ENCODE measurements around the gene KLHL29. TPM values are rescaled to one million over a fixed set of nuclear protein-coding genes. Genes with fewer than 3 reads are reported as not detected.

KLHL29 gene
- polyA plus RNA-seq, 3 donors, result 0.03 TPM; not detected in 2

DNA sequence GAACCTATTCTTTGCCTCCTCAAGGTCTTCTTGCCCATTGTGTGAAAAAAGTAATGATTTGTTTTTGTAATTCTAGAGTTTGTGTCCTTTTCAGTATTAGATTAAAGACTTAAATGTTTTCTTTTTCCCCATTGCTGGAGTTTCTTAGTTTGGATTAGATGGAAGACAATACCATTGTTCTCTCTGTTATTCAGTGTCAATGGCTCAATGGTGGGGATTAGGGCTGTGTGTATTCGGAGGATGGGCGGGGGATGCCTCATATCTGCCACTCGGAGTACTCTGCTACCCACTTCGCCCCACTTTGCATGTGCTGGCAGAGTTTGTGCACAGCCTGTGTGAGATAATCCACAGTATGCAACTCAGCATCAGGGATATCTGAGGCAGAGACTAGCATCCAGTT, 90.1 kb downstream of the KLHL29 start:
- WGBS (ENCODE audit: insufficient coverage), result no CpG with 5 or more reads among the region's 4 CpGs
- no peak for TF ChIP-seq CTCF (IDR thresholded peaks at IDR 0.05)
- Histone ChIP-seq H3K9ac (ENCODE audit: insufficient read depth, low read length, poor library complexity, severe bottlenecking) (no peak overlapping the region), H4K20me1 (ENCODE audit: insufficient read depth, low read length) (no peaks in the 10 kb centered on the region), H3K4me3 (replicated peaks in 1 of 3; ENCODE audit: low read depth in 2 of 3, low read length in 3 of 3) (no peak overlapping the region), H3K79me2 (ENCODE audit: insufficient read depth, low read length) (no peaks in the 10 kb centered on the region), H2AFZ (ENCODE audit: insufficient read depth, low read depth, low read length, poor library complexity, severe bottlenecking) (no peak overlapping the region), H3K9me3 (replicated peaks in 1 of 2; ENCODE audit: control insufficient read depth in 1 of 2, insufficient read depth in 1 of 2, low read length in 2 of 2) (no peaks in the 10 kb centered on the region), H3K27ac (ENCODE audit: low read depth in 1 of 2, low read length in 2 of 2) (no peak overlapping the region), H3K36me3 (replicated peaks in 1 of 2; ENCODE audit: control insufficient read depth in 1 of 2, insufficient read depth in 2 of 2, low read length in 2 of 2) (no peaks in the 10 kb centered on the region), H3K27me3 (ENCODE audit: control insufficient read depth in 2 of 2, insufficient read depth in 2 of 2, low read length in 2 of 2) (peaks cover 0 to 6% of the 10 kb centered on the region in 2 donors), H3K4me1 (ENCODE audit: control insufficient read depth in 1 of 2, insufficient read depth in 2 of 2, low read length in 2 of 2) (no peaks in the 10 kb centered on the region), H3K4me2 (replicated peaks; ENCODE audit: extremely low read depth, low read length, poor library complexity, severe bottlenecking) (no peak overlapping the region)
- intact Hi-C loops (cut with micrococcal nuclease), result no loop called here
- DNase-seq, result no peak
- H3K36me3 Mint-ChIP-seq, result no peaks in the 10 kb centered on the region
- H3K4me3 Mint-ChIP-seq, result no peak overlapping the region
- peaks cover 14 to 31% (median 21%) of the 10 kb centered on the region in 3 donors for H3K27me3 Mint-ChIP-seq (ENCODE audit: low read depth in 3 of 3)
- no peaks in the 10 kb centered on the region for H3K4me1 Mint-ChIP-seq
- H3K9me3 Mint-ChIP-seq, result no peaks in the 10 kb centered on the region
- H3K27ac Mint-ChIP-seq, result no peak overlapping the region

- TF ChIP-seq CTCF (IDR thresholded peaks at IDR 0.05), result no peak
These were observed 90.5 kb downstream of the KLHL29 start for GRCh38 chr2:23475473-23475872.

More at GRCh38 chr2:23475473-23475872, 90.5 kb downstream of the KLHL29 start:
- Histone ChIP-seq H3K79me2 (ENCODE audit: insufficient read depth, low read length) (no peaks in the 10 kb centered on the region), H3K9me3 (replicated peaks in 1 of 2; ENCODE audit: control insufficient read depth in 1 of 2, insufficient read depth in 1 of 2, low read length in 2 of 2) (no peaks in the 10 kb centered on the region), H3K4me1 (ENCODE audit: control insufficient read depth in 1 of 2, insufficient read depth in 2 of 2, low read length in 2 of 2) (no peaks in the 10 kb centered on the region), H3K27ac (ENCODE audit: low read depth in 1 of 2, low read length in 2 of 2) (no peak overlapping the region), H2AFZ (ENCODE audit: insufficient read depth, low read depth, low read length, poor library complexity, severe bottlenecking) (no peak overlapping the region), H3K9ac (ENCODE audit: insufficient read depth, low read length, poor library complexity, severe bottlenecking) (no peak overlapping the region), H3K4me2 (replicated peaks; ENCODE audit: extremely low read depth, low read length, poor library complexity, severe bottlenecking) (no peak overlapping the region), H4K20me1 (ENCODE audit: insufficient read depth, low read length) (no peaks in the 10 kb centered on the region), H3K27me3 (ENCODE audit: control insufficient read depth in 2 of 2, insufficient read depth in 2 of 2, low read length in 2 of 2) (peaks cover 0 to 6% of the 10 kb centered on the region in 2 donors), H3K36me3 (replicated peaks in 1 of 2; ENCODE audit: control insufficient read depth in 1 of 2, insufficient read depth in 2 of 2, low read length in 2 of 2) (no peaks in the 10 kb centered on the region), H3K4me3 (replicated peaks in 1 of 3; ENCODE audit: low read depth in 2 of 3, low read length in 3 of 3) (no peak overlapping the region)
- Mint-ChIP-seq H3K9me3 (no peaks in the 10 kb centered on the region), H3K4me1 (no peaks in the 10 kb centered on the region), H3K4me3 (peak overlapping the region in 1 of 2 donors; percentile 7), H3K36me3 (no peaks in the 10 kb centered on the region), H3K27me3 (ENCODE audit: low read depth in 3 of 3) (peaks cover 14 to 32% (median 21%) of the 10 kb centered on the region in 3 donors), H3K27ac (no peak overlapping the region)
- DNase-seq, result no peak
- intact Hi-C loops (cut with micrococcal nuclease), result no loop called here
- WGBS (ENCODE audit: insufficient coverage), result 59% methylated on average over 3 of the region's 11 CpGs
